Fibroblast of lung (primary cell): ENCODE measurements around the gene NEMF. TPM values are rescaled to one million over a fixed set of nuclear protein-coding genes. Genes with fewer than 3 reads are reported as not detected.
A peak's percentile ranks its signal among the peaks of the same experiment; 100 is the strongest.

Experiments
- DNase-seq, 2 donors: peaks; one replicate each; pipeline versions ENCODE4 v3.0.0 to v3.0.0-alpha.2; 2010; ENCODE audit warnings: low read depth in 2 of 2
- H2AFZ ChIP-seq: 2 replicates; pipeline ENCODE4 v1.5.1; 2012; ENCODE audit warnings: low read length, control low read depth, inconsistent platforms
- H3K27ac ChIP-seq: 2 replicates; pipeline ENCODE4 v1.5.1; 2011; ENCODE audit warnings: low read length, control low read depth; ENCODE audit not compliant: insufficient read depth
- H3K27me3 ChIP-seq: 2 replicates; pipeline ENCODE4 v1.5.1; 2011; ENCODE audit warnings: mild to moderate bottlenecking, low read length; ENCODE audit not compliant: control insufficient read depth, insufficient read depth
- H3K36me3 ChIP-seq: 2 replicates; pipeline ENCODE4 v1.5.1; 2011; ENCODE audit warnings: low read length; ENCODE audit not compliant: control insufficient read depth, insufficient read depth
- H3K4me1 ChIP-seq: 2 replicates; pipeline ENCODE4 v1.5.1; 2011; ENCODE audit warnings: low read length; ENCODE audit not compliant: control insufficient read depth, insufficient read depth; ENCODE audit errors: extremely low read depth
- H3K4me2 ChIP-seq: 2 replicates; pipeline ENCODE4 v1.5.1; 2011; ENCODE audit warnings: low read length, control low read depth; ENCODE audit not compliant: insufficient read depth; ENCODE audit errors: extremely low read depth
- H3K4me3 ChIP-seq, 4 experiments: fragments of 200-600 bp in 1 of 4; sonication (generic) in 1 of 4; replicated peaks in 1 of 4; 2 replicates each; pipeline ENCODE4 v1.5.1; 2011 to 2016; ENCODE audit warnings: low read length in 4 of 4, low read depth in 3 of 4, mild to moderate bottlenecking in 3 of 4, control low read depth in 2 of 4, inconsistent platforms in 1 of 4, mixed read lengths in 1 of 4; ENCODE audit not compliant: insufficient read depth in 1 of 4; ENCODE audit errors: control extremely low read depth in 1 of 4
- H3K79me2 ChIP-seq: 2 replicates; pipeline ENCODE4 v1.5.1; 2012; ENCODE audit warnings: mild to moderate bottlenecking, low read length, inconsistent platforms; ENCODE audit not compliant: control insufficient read depth, insufficient read depth
- H3K9ac ChIP-seq: 2 replicates; pipeline ENCODE4 v1.5.1; 2011; ENCODE audit warnings: mild to moderate bottlenecking, low read length, control low read depth; ENCODE audit not compliant: insufficient read depth
- H3K9me3 ChIP-seq: 2 replicates; pipeline ENCODE4 v1.5.1; 2012; ENCODE audit warnings: low read depth, low read length; ENCODE audit not compliant: control insufficient read depth, insufficient read depth
- H4K20me1 ChIP-seq: 2 replicates; pipeline ENCODE4 v1.5.1; 2011; ENCODE audit warnings: low read length; ENCODE audit not compliant: control insufficient read depth, insufficient read depth; ENCODE audit errors: extremely low read depth
- EZH2 ChIP-seq: IDR thresholded peaks from 2 replicates; pipeline ENCODE4 v1.5.1; 2012; ENCODE audit warnings: low read length, control low read depth, mild to moderate bottlenecking; ENCODE audit errors: missing control alignments
- polyA plus RNA-seq, 2 donors: library from polyadenylated mRNA; depleted of rRNA in 1 of 2; stranded (reverse) in 1 of 2; unstranded in 1 of 2; fragments of >200 nt; gene quantifications; 2 replicates each; pipeline ENCODE4 v1.2.1, GENCODE V29; 2011 to 2012; ENCODE audit warnings: missing spikeins in 1 of 2
- total RNA-seq: library from RNA; depleted of rRNA; stranded (reverse); fragments of >200 nt; gene quantifications from 2 replicates; pipeline ENCODE4 v1.2.1, GENCODE V29; 2014
- TF ChIP-seq, protein P1 (sequence below), 2 donors: IDR thresholded peaks in 1 of 2; conservative IDR thresholded peaks in 1 of 2; 1 replicate in 1 of 2; 2 replicates in 1 of 2; pipeline ENCODE4 v1.5.1; 2011 to 2012; ENCODE audit warnings: low read length in 2 of 2, control low read depth in 1 of 2, inconsistent platforms in 1 of 2, low read depth in 1 of 2, mild to moderate bottlenecking in 1 of 2

Gene NEMF
- total and polyA plus RNA-seq, 2 donors (not counting 1 experiment from before 2014, with no cell fraction given): 39.5 to 68.9 TPM

DNA sequence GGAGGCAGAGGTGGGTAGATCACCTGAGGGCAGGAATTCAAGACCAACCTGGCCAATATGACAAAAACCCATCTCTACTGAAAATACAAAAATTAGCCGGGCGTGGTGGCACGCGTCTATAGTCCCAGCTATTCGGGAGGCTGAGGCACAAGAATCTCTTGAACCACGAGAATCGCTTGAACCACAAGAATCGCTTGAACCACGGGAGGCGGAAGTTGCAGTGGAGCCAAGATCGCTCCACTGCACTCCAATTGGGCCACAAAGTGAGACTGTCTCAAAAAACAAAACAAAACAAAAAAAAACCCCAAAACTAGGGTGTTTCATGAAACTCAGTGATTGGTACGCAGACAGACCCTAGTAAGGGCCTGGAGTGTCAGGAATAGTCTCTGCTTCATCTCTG is 33.9 kb upstream of the NEMF start:
- H3K4me3 ChIP-seq: no peak overlapping the region
- H4K20me1 ChIP-seq: no peaks in the 10 kb centered on the region
- H3K4me2 ChIP-seq: no peak overlapping the region
- no peak overlapping the region for H2AFZ ChIP-seq
- no peaks in the 10 kb centered on the region for H3K79me2 ChIP-seq
- no peaks in the 10 kb centered on the region for H3K27me3 ChIP-seq
- no peaks in the 10 kb centered on the region for H3K36me3 ChIP-seq
- no peak overlapping the region for H3K9ac ChIP-seq
- H3K9me3 ChIP-seq: no peaks in the 10 kb centered on the region
- H3K4me1 ChIP-seq: peaks cover 1% of the 10 kb centered on the region
- no peak for DNase-seq
- no peak for TF ChIP-seq EZH2
- TF ChIP-seq, protein P1, sequence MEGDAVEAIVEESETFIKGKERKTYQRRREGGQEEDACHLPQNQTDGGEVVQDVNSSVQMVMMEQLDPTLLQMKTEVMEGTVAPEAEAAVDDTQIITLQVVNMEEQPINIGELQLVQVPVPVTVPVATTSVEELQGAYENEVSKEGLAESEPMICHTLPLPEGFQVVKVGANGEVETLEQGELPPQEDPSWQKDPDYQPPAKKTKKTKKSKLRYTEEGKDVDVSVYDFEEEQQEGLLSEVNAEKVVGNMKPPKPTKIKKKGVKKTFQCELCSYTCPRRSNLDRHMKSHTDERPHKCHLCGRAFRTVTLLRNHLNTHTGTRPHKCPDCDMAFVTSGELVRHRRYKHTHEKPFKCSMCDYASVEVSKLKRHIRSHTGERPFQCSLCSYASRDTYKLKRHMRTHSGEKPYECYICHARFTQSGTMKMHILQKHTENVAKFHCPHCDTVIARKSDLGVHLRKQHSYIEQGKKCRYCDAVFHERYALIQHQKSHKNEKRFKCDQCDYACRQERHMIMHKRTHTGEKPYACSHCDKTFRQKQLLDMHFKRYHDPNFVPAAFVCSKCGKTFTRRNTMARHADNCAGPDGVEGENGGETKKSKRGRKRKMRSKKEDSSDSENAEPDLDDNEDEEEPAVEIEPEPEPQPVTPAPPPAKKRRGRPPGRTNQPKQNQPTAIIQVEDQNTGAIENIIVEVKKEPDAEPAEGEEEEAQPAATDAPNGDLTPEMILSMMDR (conservative IDR thresholded peaks at IDR 0.05 in 1 of 2, IDR thresholded peaks at IDR 0.05 in 1 of 2; ENCODE audit: low read depth in 1 of 2, low read length in 2 of 2): no peak
- H3K27ac ChIP-seq: no peak overlapping the region

DNA sequence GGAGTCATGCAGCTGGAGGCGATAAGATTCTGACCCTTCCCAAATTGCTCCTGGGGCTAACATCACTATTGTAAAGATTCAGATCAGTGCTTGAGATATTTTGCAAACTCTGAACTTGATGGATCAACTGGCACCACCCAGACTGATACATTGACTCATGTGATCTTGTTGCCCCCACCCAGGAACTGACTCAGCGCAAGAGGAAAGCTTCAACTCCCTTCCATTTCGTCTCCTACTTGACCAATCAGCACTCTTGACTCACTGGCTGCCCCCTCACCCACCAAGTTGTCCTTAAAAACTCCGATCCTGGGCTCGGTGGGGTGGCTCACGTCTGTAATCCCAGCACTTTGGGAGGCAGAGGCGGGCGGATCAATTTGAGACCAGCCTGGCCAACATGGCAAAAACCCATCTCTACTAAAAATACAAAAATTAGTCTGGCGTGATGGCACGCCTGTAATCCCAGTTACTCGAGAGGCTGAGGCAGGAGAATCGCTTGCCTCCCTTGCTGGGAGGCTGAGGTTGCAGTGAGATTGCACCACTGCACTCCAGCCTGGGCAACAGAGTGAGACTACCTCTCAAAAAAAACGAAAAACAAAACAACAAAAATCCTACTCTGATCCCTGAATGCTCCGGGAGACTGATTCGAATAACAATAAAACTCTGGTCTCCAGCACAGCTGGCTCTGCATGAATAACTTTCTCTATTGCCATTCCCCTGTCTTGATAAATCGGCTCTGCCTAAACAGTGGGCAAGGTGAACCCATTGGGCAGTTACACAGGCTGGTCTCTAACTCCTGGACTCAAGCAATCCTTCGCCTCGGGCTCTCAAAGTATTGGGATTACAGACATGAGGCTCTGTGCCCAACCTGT is 30.5 kb upstream of the NEMF start:
- no peak overlapping the region for H3K9ac ChIP-seq
- TF ChIP-seq, protein P1 (conservative IDR thresholded peaks at IDR 0.05 in 1 of 2, IDR thresholded peaks at IDR 0.05 in 1 of 2; ENCODE audit: low read depth in 1 of 2, low read length in 2 of 2): no peak
- no peak for TF ChIP-seq EZH2
- no peaks in the 10 kb centered on the region for H3K36me3 ChIP-seq
- H3K4me1 ChIP-seq: peaks cover 4% of the 10 kb centered on the region
- no peak overlapping the region for H3K27ac ChIP-seq
- H3K9me3 ChIP-seq: no peaks in the 10 kb centered on the region
- H3K27me3 ChIP-seq: no peaks in the 10 kb centered on the region
- peak overlapping the region; percentile 49 for H2AFZ ChIP-seq
- no peak overlapping the region for H3K4me3 ChIP-seq
- no peaks in the 10 kb centered on the region for H3K79me2 ChIP-seq
- no peak overlapping the region for H3K4me2 ChIP-seq
- H4K20me1 ChIP-seq: no peaks in the 10 kb centered on the region
- peak in 1 of 2 donors; percentile 22 for DNase-seq

DNA sequence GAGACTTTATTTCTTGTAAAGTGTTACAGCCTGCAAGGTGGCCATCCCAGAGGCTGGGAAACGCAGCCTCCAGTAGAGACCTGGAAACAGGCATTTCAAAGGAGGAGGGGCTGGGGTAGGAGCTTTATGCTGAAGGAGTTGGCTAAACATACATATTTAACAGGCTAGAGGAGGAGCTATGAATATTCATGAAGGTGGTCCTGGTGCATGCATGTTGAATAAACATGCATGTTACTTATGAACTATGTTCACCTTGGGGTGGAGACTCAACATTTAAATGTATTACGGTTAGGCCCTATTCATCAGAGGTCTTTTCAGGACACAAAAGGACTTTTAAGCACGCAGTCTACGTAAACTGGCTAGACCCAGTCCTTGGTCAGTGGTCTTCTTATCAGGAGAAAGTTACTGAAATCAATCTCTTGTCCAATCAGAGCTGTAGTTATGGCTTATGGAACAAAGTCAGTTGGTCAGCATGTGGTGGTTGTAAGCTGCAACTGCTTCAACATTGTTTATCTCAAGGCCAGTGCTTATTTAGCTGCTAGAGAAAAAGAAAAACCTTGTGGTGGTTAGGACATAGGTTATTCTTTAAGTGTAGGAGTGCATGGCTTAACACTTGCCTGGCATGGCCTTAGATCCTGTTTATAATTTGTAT is 28.9 kb upstream of the NEMF start:
- H3K4me1 ChIP-seq: peaks cover 4% of the 10 kb centered on the region
- no peaks in the 10 kb centered on the region for H3K36me3 ChIP-seq
- no peak overlapping the region for H3K27ac ChIP-seq
- TF ChIP-seq, protein P1 (conservative IDR thresholded peaks at IDR 0.05 in 1 of 2, IDR thresholded peaks at IDR 0.05 in 1 of 2; ENCODE audit: low read depth in 1 of 2, low read length in 2 of 2): no peak
- TF ChIP-seq EZH2: no peak
- H3K4me3 ChIP-seq: no peak overlapping the region
- H3K27me3 ChIP-seq: no peaks in the 10 kb centered on the region
- H3K9ac ChIP-seq: no peak overlapping the region
- no peaks in the 10 kb centered on the region for H4K20me1 ChIP-seq
- H3K4me2 ChIP-seq: no peak overlapping the region
- H2AFZ ChIP-seq: no peak overlapping the region
- DNase-seq: no peak
- no peaks in the 10 kb centered on the region for H3K9me3 ChIP-seq
- no peaks in the 10 kb centered on the region for H3K79me2 ChIP-seq
